Measurements from ENCODE around the gene ARHGAP26. TPM values are rescaled to one million over a fixed set of nuclear protein-coding genes. Genes with fewer than 3 reads are reported as not detected.

The ARHGAP26 gene
- total RNA-seq, 1 donor from 2014 or later, result 8.9 TPM

DNA sequence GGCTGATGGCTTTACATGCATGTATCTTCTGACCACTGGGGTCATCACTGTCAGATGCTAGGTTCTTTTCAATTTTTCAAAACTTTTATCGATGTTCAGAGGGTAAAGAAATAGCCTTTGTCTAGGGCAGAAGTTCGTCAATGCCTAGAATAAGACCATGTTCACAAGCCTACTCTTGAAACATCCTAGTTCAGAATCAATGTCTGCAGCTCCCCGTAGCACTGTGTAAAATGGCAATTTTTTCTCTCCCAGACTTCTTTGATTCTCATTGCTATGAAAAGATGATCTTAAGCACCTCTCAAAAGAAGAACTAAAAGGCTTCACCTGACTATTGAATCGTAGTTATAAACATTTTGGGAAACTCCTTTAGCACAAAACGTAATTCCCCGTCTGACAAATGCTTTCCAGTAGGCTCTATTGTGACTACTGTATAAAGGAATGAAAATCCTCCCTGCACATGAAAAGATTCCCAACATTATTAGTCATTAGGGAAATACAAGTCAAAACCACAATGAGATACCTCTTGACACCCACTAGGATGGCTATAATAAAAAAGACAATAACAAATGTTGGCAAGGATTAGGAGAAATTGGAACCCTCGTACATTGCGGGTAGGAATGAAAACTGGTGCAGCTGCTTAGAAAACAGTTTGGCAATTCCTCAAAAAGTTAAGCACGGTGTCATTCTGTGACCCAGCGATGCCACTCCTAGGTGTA, 263.5 kb downstream of the ARHGAP26 start:
- H3K4me1 Mint-ChIP-seq, result peaks cover 3% of the 10 kb centered on the region
- H3K36me3 Mint-ChIP-seq, result no peaks in the 10 kb centered on the region
- H3K4me3 Mint-ChIP-seq, result no peak overlapping the region
- peaks cover 2% of the 10 kb centered on the region for H3K27me3 Mint-ChIP-seq (ENCODE audit: low read depth)
- no peak for DNase-seq (ENCODE audit: low spot score in 2 of 2, unreplicated experiment in 2 of 2)
- H3K27ac Mint-ChIP-seq, result no peak overlapping the region
- TF ChIP-seq, protein P1, sequence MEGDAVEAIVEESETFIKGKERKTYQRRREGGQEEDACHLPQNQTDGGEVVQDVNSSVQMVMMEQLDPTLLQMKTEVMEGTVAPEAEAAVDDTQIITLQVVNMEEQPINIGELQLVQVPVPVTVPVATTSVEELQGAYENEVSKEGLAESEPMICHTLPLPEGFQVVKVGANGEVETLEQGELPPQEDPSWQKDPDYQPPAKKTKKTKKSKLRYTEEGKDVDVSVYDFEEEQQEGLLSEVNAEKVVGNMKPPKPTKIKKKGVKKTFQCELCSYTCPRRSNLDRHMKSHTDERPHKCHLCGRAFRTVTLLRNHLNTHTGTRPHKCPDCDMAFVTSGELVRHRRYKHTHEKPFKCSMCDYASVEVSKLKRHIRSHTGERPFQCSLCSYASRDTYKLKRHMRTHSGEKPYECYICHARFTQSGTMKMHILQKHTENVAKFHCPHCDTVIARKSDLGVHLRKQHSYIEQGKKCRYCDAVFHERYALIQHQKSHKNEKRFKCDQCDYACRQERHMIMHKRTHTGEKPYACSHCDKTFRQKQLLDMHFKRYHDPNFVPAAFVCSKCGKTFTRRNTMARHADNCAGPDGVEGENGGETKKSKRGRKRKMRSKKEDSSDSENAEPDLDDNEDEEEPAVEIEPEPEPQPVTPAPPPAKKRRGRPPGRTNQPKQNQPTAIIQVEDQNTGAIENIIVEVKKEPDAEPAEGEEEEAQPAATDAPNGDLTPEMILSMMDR (IDR thresholded peaks at IDR 0.05; ENCODE audit: unreplicated experiment), result no peak
- no peaks in the 10 kb centered on the region for H3K9me3 Mint-ChIP-seq

DNA sequence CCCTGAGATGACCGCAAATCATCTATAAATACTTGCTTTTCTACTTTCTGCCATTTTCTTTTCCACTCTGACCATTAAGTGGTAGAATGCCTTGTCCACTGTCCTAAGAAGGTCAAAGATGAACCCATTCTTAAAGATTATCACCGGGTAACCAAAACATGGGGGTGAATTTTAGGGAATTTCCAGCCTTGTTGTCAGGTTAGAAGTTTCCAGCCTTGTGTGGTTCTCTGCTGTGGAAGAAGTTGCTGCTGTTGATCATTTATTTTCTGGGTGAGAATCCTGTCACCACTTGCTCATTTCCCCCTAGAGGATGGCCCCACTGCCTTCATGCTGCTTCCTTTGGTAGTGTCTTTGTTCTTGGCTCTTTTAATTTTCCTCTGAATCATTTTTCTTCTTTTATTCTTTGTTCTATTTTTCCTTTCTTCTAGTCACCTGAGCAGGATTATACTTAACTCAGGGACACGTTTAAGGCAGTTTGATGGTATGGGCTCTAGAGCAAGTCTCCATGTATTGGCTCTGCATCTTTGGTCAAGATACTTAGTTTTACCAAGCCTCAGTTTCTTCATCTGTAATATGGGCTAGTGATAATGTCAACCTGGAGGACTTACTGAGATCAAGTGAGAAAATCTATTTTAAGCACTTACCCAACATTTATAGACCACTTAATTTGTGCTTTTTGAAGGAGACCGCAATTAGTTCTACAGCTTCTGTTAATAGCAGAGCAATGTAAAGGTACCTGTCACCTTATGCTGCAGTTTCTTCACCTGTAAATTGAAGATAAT, 266.2 kb downstream of the ARHGAP26 start:
- no peak for DNase-seq (ENCODE audit: low spot score in 2 of 2, unreplicated experiment in 2 of 2)
- TF ChIP-seq, protein P1 (IDR thresholded peaks at IDR 0.05; ENCODE audit: unreplicated experiment), result no peak
- peaks cover 4% of the 10 kb centered on the region for H3K4me1 Mint-ChIP-seq
- no peak overlapping the region for H3K27ac Mint-ChIP-seq
- H3K4me3 Mint-ChIP-seq, result no peak overlapping the region
- no peaks in the 10 kb centered on the region for H3K36me3 Mint-ChIP-seq
- no peaks in the 10 kb centered on the region for H3K27me3 Mint-ChIP-seq (ENCODE audit: low read depth)
- no peaks in the 10 kb centered on the region for H3K9me3 Mint-ChIP-seq

DNA sequence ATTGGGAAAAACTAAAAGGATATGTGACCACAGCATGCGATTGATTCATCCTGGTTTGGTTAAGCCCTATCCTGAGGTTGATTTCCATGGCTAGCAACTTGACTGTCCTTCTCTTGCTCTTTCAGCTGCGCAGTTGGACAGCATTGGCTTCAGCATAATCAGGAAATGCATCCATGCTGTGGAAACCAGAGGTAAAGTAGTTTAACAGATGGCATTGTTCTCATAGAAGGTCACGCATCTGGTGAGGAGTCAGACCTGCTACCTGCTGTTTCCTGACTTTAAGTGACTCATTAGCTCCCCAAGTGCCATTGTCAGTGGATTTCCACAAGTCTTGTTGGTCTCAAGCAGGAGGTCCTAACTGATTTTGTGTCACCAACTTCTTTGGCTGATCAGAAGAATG, 266.9 kb downstream of the ARHGAP26 start:
- no peaks in the 10 kb centered on the region for H3K9me3 Mint-ChIP-seq
- H3K4me1 Mint-ChIP-seq, result peaks cover 8% of the 10 kb centered on the region
- no peak overlapping the region for H3K27ac Mint-ChIP-seq
- TF ChIP-seq, protein P1 (IDR thresholded peaks at IDR 0.05; ENCODE audit: unreplicated experiment), result no peak
- DNase-seq (ENCODE audit: low spot score in 2 of 2, unreplicated experiment in 2 of 2), result no peak
- H3K4me3 Mint-ChIP-seq, result no peak overlapping the region
- H3K27me3 Mint-ChIP-seq (ENCODE audit: low read depth), result no peaks in the 10 kb centered on the region
- H3K36me3 Mint-ChIP-seq, result no peaks in the 10 kb centered on the region

DNA sequence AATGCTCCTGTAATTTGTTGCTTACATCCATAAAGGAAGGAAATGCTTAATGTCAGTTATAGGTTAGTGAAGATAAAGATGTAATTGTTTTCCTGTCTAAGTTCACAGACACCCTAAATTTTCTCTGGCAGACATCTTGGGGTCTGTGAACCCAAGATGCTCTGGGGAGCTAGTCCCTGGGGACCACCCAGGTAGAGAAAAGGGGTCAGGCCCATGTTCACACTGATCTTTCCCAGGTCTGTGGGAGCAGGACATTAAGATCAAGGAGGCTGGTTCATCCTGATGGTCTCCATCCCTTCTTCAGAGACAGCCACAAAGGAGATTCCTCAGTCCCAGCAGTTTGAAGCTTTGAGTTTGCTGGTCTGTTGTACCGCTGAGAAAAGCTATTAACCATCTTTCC, 267.5 kb downstream of the ARHGAP26 start:
- Mint-ChIP-seq H3K4me3 (no peak overlapping the region), H3K27ac (no peak overlapping the region), H3K36me3 (no peaks in the 10 kb centered on the region), H3K4me1 (peaks cover 12% of the 10 kb centered on the region), H3K27me3 (ENCODE audit: low read depth) (no peaks in the 10 kb centered on the region), H3K9me3 (no peaks in the 10 kb centered on the region)
- TF ChIP-seq, protein P1 (IDR thresholded peaks at IDR 0.05; ENCODE audit: unreplicated experiment), result no peak
- DNase-seq (ENCODE audit: low spot score in 2 of 2, unreplicated experiment in 2 of 2), result no peak

DNA sequence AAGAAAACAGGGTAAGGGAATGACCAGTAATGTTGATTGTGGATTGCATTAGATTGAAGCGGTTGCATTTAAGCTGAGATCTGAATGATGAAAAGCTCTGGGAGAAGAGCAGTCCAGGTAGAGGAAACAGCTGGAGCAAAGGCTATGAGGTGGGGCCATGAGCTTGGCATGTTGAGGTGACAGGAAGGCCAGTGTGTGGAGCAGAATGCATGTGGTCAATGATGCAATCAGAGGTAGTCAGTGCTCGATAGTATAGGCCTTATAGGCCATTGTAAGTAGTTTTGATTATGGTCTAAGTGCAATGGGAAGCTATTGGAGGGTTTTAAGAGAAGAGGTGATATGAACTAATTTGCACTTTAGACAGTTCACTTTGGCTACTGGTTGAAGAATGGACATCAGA, 270.4 kb downstream of the ARHGAP26 start:
- H3K9me3 Mint-ChIP-seq, result no peaks in the 10 kb centered on the region
- H3K27me3 Mint-ChIP-seq (ENCODE audit: low read depth), result no peaks in the 10 kb centered on the region
- no peak overlapping the region for H3K4me3 Mint-ChIP-seq
- H3K36me3 Mint-ChIP-seq, result no peaks in the 10 kb centered on the region
- H3K4me1 Mint-ChIP-seq, result peaks cover 13% of the 10 kb centered on the region
- TF ChIP-seq, protein P1 (IDR thresholded peaks at IDR 0.05; ENCODE audit: unreplicated experiment), result no peak
- H3K27ac Mint-ChIP-seq, result no peak overlapping the region
- no peak for DNase-seq (ENCODE audit: low spot score in 2 of 2, unreplicated experiment in 2 of 2)

Measured in mesothelial cell of epicardium (in vitro differentiated cells).